GM23338 (cell line): Measurements from ENCODE around the gene PLG. TPM values are rescaled to one million over a fixed set of nuclear protein-coding genes. Genes with fewer than 3 reads are reported as not detected.

Experiments used
- ATAC-seq: fragments of 200-7000 bp; cut with Tn5 transposase; 3 replicates; pipeline ENCODE4 v1.9.1; 2020
- DNase-seq: peaks from one replicate; pipeline ENCODE4 v3.0.0-alpha.2; 2015; ENCODE audit warnings: low spot score
- H2AFZ ChIP-seq: fragments of 200-600 bp; sonication (generic); 2 replicates; pipeline ENCODE4 v1.8.0; 2016; ENCODE audit warnings: antibody characterized with exemption, mild to moderate bottlenecking, moderate library complexity
- H3F3A ChIP-seq: fragments of 200-600 bp; sonication (generic); replicated peaks from 2 replicates; pipeline ENCODE4 v1.8.0; 2017; ENCODE audit warnings: antibody characterized with exemption, mixed run types, low read depth
- H3K27ac ChIP-seq: fragments of 200-600 bp; sonication (generic); 2 replicates; pipeline ENCODE4 v1.6.1; 2016; ENCODE audit warnings: low read depth
- H3K27me3 ChIP-seq: fragments of 200-600 bp; sonication (generic); 2 replicates; pipeline ENCODE4 v1.8.0; 2016; ENCODE audit warnings: mild to moderate bottlenecking, mixed run types, moderate library complexity; ENCODE audit not compliant: insufficient read depth
- H3K36me3 ChIP-seq: fragments of 200-600 bp; sonication (generic); 2 replicates; pipeline ENCODE4 v1.8.0; 2016; ENCODE audit warnings: mild to moderate bottlenecking; ENCODE audit not compliant: insufficient read depth
- H3K4me1 ChIP-seq: fragments of 200-600 bp; sonication (generic); 2 replicates; pipeline ENCODE4 v1.8.0; 2016; ENCODE audit warnings: mild to moderate bottlenecking, moderate library complexity; ENCODE audit not compliant: insufficient read depth
- H3K4me2 ChIP-seq: fragments of 200-600 bp; sonication (generic); 2 replicates; pipeline ENCODE4 v1.7.1; 2017; ENCODE audit warnings: mixed run types
- H3K4me3 ChIP-seq: fragments of 200-600 bp; sonication (generic); 2 replicates; pipeline ENCODE4 v1.6.1; 2016; ENCODE audit warnings: mixed run types
- H3K79me2 ChIP-seq: fragments of 200-600 bp; sonication (generic); replicated peaks from 2 replicates; pipeline ENCODE4 v1.8.0; 2017; ENCODE audit warnings: mild to moderate bottlenecking; ENCODE audit not compliant: insufficient read depth
- H3K9me2 ChIP-seq: fragments of 200-600 bp; sonication (generic); 2 replicates; pipeline ENCODE4 v1.8.0; 2017; ENCODE audit not compliant: insufficient read depth
- H4K20me1 ChIP-seq: fragments of 200-600 bp; sonication (generic); replicated peaks from 2 replicates; pipeline ENCODE4 v1.8.0; 2017; ENCODE audit warnings: mild to moderate bottlenecking; ENCODE audit not compliant: insufficient read depth
- H3K27ac Mint-ChIP-seq: 2 replicates; pipeline ENCODE4 v1.8.0; 2020; ENCODE audit warnings: inconsistent platforms, mild to moderate bottlenecking, moderate library complexity, mixed read lengths
- H3K27me3 Mint-ChIP-seq: 3 replicates; pipeline ENCODE4 v1.8.0; 2022; ENCODE audit warnings: low read depth, mild to moderate bottlenecking, moderate library complexity, mixed read lengths, inconsistent platforms; ENCODE audit not compliant: insufficient read depth, poor library complexity
- H3K36me3 Mint-ChIP-seq: 3 replicates; pipeline ENCODE4 v1.8.0; 2021; ENCODE audit warnings: low read depth, mild to moderate bottlenecking, inconsistent platforms, moderate library complexity, mixed read lengths
- H3K4me1 Mint-ChIP-seq: 3 replicates; pipeline ENCODE4 v1.8.0; 2020; ENCODE audit warnings: mild to moderate bottlenecking, inconsistent platforms, mixed read lengths
- H3K4me3 Mint-ChIP-seq: 3 replicates; pipeline ENCODE4 v1.8.0; 2021; ENCODE audit warnings: moderate library complexity, mild to moderate bottlenecking, inconsistent platforms, mixed read lengths
- H3K9me3 Mint-ChIP-seq: 3 replicates; pipeline ENCODE4 v1.8.0; 2020; ENCODE audit warnings: moderate library complexity, mild to moderate bottlenecking, inconsistent platforms, mixed read lengths
- EZH2 ChIP-seq: fragments of 200-600 bp; sonication (generic); IDR thresholded peaks from one replicate; pipeline ENCODE4 v1.8.0; 2017; ENCODE audit warnings: antibody characterized with exemption, mild to moderate bottlenecking, low read depth; ENCODE audit not compliant: unreplicated experiment
- EZH2phosphoT487 ChIP-seq: fragments of 200-600 bp; sonication (generic); IDR thresholded peaks from one replicate; pipeline ENCODE4 v1.8.1; 2018; ENCODE audit warnings: antibody characterized with exemption; ENCODE audit not compliant: unreplicated experiment
- JUNB ChIP-seq: IDR thresholded peaks from one replicate; pipeline ENCODE4 v1.6.1; 2016; ENCODE audit warnings: antibody characterized with exemption; ENCODE audit not compliant: unreplicated experiment
- NANOG ChIP-seq: IDR thresholded peaks from 2 replicates; pipeline ENCODE4 v1.6.1; 2016; ENCODE audit warnings: antibody characterized with exemption, borderline replicate concordance
- POLR2AphosphoS5 ChIP-seq: IDR thresholded peaks from 2 replicates; pipeline ENCODE4 v1.6.1; 2016; ENCODE audit warnings: antibody characterized with exemption, low read depth
- STAT1 ChIP-seq: IDR thresholded peaks from one replicate; pipeline ENCODE4 v1.6.1; 2016; ENCODE audit warnings: antibody characterized with exemption; ENCODE audit not compliant: unreplicated experiment
- ZNF331 ChIP-seq: fragments of 250-450 bp; sonication (Bioruptor Pico); IDR thresholded peaks from 2 replicates; pipeline ENCODE4 v1.5.0; 2020; ENCODE audit warnings: low read depth, mild to moderate bottlenecking, moderate library complexity
- polyA plus RNA-seq: library from polyadenylated mRNA; unstranded; fragments of >200 nt; fragmentation: Nextera tagmentation; extraction: Ambion mirVana; gene quantifications from 2 replicates; pipeline ENCODE4 v1.2.1, GENCODE V29; 2016
- total RNA-seq: library from RNA; depleted of rRNA; stranded (reverse); fragments of >200 nt; shearing (Covaris generic); gene quantifications from 2 replicates; pipeline ENCODE4 v1.2.3, GENCODE V29; 2014
- TF ChIP-seq, protein P1 (sequence below): IDR thresholded peaks from 2 replicates; pipeline ENCODE4 v1.6.1; 2016; ENCODE audit warnings: antibody characterized with exemption
- TF ChIP-seq, protein P2 (sequence below), 2 experiments: fragments of 200-600 bp in 1 of 2; sonication (generic) in 1 of 2; conservative IDR thresholded peaks; 2 replicates each; pipeline versions ENCODE4 v1.5.1 to v1.6.1; 2016 to 2017; ENCODE audit warnings: antibody characterized with exemption in 2 of 2, low read depth in 2 of 2, mild to moderate bottlenecking in 2 of 2, moderate library complexity in 1 of 2

Gene PLG
- total and polyA plus RNA-seq, 2 experiments from 2014 or later: not detected

DNA sequence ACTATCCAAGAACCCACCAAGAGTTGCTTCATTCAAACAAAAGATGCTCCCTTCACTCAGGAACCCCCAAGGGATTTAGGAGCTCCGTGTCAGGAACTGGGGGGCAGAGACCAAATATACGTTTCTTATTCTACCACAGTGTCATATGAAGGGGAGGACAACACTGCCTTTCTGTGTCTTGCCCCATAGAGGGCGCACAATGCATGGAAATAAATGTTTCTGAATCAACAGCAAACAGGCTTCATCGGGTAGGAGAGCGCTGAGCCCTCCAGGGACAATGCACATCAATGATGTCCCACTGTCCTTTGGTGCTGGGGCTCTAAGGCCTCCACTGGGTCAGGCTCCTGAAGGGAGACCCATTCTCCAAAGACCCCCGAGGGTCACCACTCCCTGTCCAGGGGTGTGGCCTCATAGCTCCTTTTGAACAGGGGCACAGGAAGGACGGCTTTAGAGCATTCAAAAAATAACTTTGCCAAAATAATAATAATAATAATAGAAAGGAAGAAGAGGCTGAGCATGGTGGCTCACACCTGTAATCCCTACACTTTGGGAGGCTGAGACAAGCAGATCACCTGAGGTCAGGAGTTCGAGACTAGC lies 31.1 kb downstream of the PLG start:
- H3K27ac Mint-ChIP-seq: no peak overlapping the region
- no peaks in the 10 kb centered on the region for H3K9me3 Mint-ChIP-seq
- TF ChIP-seq EZH2phosphoT487 (no peak), EZH2 (no peak), STAT1 (no peak), POLR2AphosphoS5 (no peak)
- TF ChIP-seq, protein P1, sequence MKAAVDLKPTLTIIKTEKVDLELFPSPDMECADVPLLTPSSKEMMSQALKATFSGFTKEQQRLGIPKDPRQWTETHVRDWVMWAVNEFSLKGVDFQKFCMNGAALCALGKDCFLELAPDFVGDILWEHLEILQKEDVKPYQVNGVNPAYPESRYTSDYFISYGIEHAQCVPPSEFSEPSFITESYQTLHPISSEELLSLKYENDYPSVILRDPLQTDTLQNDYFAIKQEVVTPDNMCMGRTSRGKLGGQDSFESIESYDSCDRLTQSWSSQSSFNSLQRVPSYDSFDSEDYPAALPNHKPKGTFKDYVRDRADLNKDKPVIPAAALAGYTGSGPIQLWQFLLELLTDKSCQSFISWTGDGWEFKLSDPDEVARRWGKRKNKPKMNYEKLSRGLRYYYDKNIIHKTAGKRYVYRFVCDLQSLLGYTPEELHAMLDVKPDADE: no peak
- TF ChIP-seq, protein P2, sequence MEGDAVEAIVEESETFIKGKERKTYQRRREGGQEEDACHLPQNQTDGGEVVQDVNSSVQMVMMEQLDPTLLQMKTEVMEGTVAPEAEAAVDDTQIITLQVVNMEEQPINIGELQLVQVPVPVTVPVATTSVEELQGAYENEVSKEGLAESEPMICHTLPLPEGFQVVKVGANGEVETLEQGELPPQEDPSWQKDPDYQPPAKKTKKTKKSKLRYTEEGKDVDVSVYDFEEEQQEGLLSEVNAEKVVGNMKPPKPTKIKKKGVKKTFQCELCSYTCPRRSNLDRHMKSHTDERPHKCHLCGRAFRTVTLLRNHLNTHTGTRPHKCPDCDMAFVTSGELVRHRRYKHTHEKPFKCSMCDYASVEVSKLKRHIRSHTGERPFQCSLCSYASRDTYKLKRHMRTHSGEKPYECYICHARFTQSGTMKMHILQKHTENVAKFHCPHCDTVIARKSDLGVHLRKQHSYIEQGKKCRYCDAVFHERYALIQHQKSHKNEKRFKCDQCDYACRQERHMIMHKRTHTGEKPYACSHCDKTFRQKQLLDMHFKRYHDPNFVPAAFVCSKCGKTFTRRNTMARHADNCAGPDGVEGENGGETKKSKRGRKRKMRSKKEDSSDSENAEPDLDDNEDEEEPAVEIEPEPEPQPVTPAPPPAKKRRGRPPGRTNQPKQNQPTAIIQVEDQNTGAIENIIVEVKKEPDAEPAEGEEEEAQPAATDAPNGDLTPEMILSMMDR (conservative IDR thresholded peaks at IDR 0.05; ENCODE audit: low read depth in 2 of 2): peak; percentile 79 to 91

DNA sequence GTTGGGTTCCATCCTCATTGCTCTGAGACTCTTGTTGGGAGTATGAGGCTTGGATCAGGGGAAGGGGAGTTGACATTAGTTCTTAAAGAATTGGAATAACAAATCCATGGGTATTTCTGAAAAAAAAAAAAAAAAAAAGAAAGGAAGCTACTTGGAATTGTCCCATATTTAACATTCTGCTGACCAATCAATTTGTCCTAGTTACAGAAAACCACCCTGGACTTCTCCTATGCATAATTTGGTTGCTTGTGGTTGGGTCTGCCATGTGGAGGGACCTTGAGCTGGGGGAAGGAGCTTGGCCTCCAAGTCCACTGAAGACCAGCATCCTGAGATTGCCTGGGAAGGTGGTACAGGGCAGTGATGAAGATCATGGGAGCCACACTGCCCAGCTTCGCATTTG lies 32.6 kb downstream of the PLG start:
- Histone ChIP-seq H3K27me3 (no peaks in the 10 kb centered on the region), H3F3A (no peaks in the 10 kb centered on the region), H3K4me3 (no peak overlapping the region), H3K36me3 (no peaks in the 10 kb centered on the region), H3K27ac (no peak overlapping the region), H4K20me1 (no peaks in the 10 kb centered on the region), H2AFZ (no peak overlapping the region), H3K4me1 (no peaks in the 10 kb centered on the region), H3K9me2 (no peaks in the 10 kb centered on the region), H3K4me2 (no peak overlapping the region), H3K79me2 (no peaks in the 10 kb centered on the region)
- no peak for DNase-seq
- H3K36me3 Mint-ChIP-seq: no peaks in the 10 kb centered on the region
- no peaks in the 10 kb centered on the region for H3K27me3 Mint-ChIP-seq
- ATAC-seq: no peak
- H3K27ac Mint-ChIP-seq: no peak overlapping the region
- H3K4me3 Mint-ChIP-seq: no peak overlapping the region
- no peaks in the 10 kb centered on the region for H3K9me3 Mint-ChIP-seq
- no peaks in the 10 kb centered on the region for H3K4me1 Mint-ChIP-seq
- no peak for TF ChIP-seq NANOG
- no peak for TF ChIP-seq ZNF331 (CRISPR knock-in tag)
- no peak for TF ChIP-seq EZH2
- TF ChIP-seq, protein P2 (conservative IDR thresholded peaks at IDR 0.05; ENCODE audit: low read depth in 2 of 2): no peak
- TF ChIP-seq JUNB: no peak

More for the DNA sequence above, 31.1 kb downstream of the PLG start:
- Histone ChIP-seq H3K79me2 (no peaks in the 10 kb centered on the region), H3K9me2 (no peaks in the 10 kb centered on the region), H3K4me2 (no peak overlapping the region), H4K20me1 (no peaks in the 10 kb centered on the region), H3K4me1 (no peaks in the 10 kb centered on the region), H3K36me3 (no peaks in the 10 kb centered on the region), H3K27ac (no peak overlapping the region), H3K4me3 (no peak overlapping the region), H2AFZ (no peak overlapping the region), H3F3A (no peaks in the 10 kb centered on the region), H3K27me3 (no peaks in the 10 kb centered on the region)
- Mint-ChIP-seq H3K4me1 (no peaks in the 10 kb centered on the region), H3K36me3 (no peaks in the 10 kb centered on the region), H3K27me3 (no peaks in the 10 kb centered on the region), H3K4me3 (no peak overlapping the region)
- DNase-seq (peak; percentile 82), ATAC-seq (peak; percentile 89)
